NCI-H146 (cell line): ENCODE data around the gene C2orf76.
"Not testable (repeated sequence)": the region's sequence is repeated elsewhere in the genome, so short reads cannot be mapped to it uniquely, and the experiment has no call there.

Experiments used
- DNase-seq: peaks from one replicate; lab custom pipeline; 2025; lab: John Stamatoyannopoulos, UW

The C2orf76 gene

GRCh38 chr2:119366649-119367471, at the start of gene C2orf76, which contains the start of gene DBI:
Gene C2orf76, minus strand, starts transcription at chr2:119366834. Its CDS starts 26,875 bp downstream, at chr2:119339959.
Gene DBI, plus strand, starts transcription at chr2:119366977. Its CDS starts 75 bp downstream, at chr2:119367052.
- DNase-seq: peak; percentile 98

GRCh38 chr2:119415630-119416029, 49.0 kb upstream of the C2orf76 start:
- no peak for DNase-seq

- DNase-seq: no peak
These were observed 48.3 kb upstream of the C2orf76 start for GRCh38 chr2:119414894-119415293.

GRCh38 chr2:119409506-119409905, 42.9 kb upstream of the C2orf76 start:
- DNase-seq: no peak

- DNase-seq: no peak
These were observed 41.6 kb upstream of the C2orf76 start for GRCh38 chr2:119408221-119408619.

- peak; percentile 43 for DNase-seq
These were observed 41.0 kb upstream of the C2orf76 start for GRCh38 chr2:119407430-119408220.

- no peak for DNase-seq
These were observed 38.5 kb upstream of the C2orf76 start for GRCh38 chr2:119405151-119405550.

- not testable (repeated sequence) for DNase-seq
These were observed 37.0 kb upstream of the C2orf76 start for GRCh38 chr2:119403618-119404017.

- DNase-seq: no peak
These were observed 36.3 kb upstream of the C2orf76 start for GRCh38 chr2:119402645-119403560.

- no peak for DNase-seq
These were observed 35.5 kb upstream of the C2orf76 start for GRCh38 chr2:119402106-119402505.

GRCh38 chr2:119397196-119397595, 30.6 kb upstream of the C2orf76 start:
- no peak for DNase-seq

- DNase-seq: no peak
These were observed 27.5 kb upstream of the C2orf76 start for GRCh38 chr2:119393971-119394748.

- no peak for DNase-seq
These were observed 23.1 kb upstream of the C2orf76 start for GRCh38 chr2:119389615-119390306.

GRCh38 chr2:119387381-119388129, 20.9 kb upstream of the C2orf76 start:
- DNase-seq: no peak

- no peak for DNase-seq
These were observed 18.8 kb upstream of the C2orf76 start for GRCh38 chr2:119385466-119385865.

- peak; percentile 10 for DNase-seq
These were observed 18.3 kb upstream of the C2orf76 start for GRCh38 chr2:119384971-119385370.

GRCh38 chr2:119383410-119384140, 16.9 kb upstream of the C2orf76 start:
- DNase-seq: no peak

GRCh38 chr2:119378566-119378965, 11.9 kb upstream of the C2orf76 start:
- no peak for DNase-seq

GRCh38 chr2:119377993-119378345, 11.3 kb upstream of the C2orf76 start:
- DNase-seq: no peak
